Uterus (tissue), 2 donors: ENCODE data around the gene LMO7.

Source experiments
- POLR2A ChIP-seq, 2 donors: fragments of 450-650 bp; IDR thresholded peaks; one replicate each; pipeline ENCODE4 v1.6.1; 2016; ENCODE audit warnings: antibody characterized with exemption in 2 of 2, mild to moderate bottlenecking in 1 of 2, moderate library complexity in 1 of 2
- TF ChIP-seq, protein P1 (sequence below), 4 experiments: fragments of 200-600 bp in 2 of 4; fragments of 450-650 bp in 2 of 4; sonication (generic) in 2 of 4; IDR thresholded peaks; one replicate each; pipeline ENCODE4 v1.5.1; 2016 to 2019; ENCODE audit warnings: antibody characterized with exemption in 4 of 4, mild to moderate bottlenecking in 2 of 4, moderate library complexity in 1 of 4

DNA sequence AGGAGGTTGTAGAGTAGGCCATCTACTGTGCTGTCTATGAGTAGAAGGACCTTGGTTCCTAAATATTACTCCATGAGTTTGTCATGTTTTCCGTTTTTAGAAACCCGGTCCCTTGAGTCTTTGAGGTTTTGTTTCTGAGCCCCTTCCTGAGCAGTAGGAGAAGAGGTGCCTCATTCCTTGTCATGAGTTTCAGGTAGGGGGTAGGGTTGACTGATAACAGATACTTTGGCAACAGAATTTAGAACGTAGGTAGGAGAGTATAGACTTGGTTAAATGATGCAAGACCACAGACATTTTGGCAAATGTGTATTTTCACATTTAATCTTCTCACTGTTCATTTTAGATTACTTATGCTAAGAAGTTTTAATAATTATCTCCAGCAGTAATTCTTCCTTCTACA, 24.6 kb downstream of the LMO7 start:
- TF ChIP-seq, protein P1, sequence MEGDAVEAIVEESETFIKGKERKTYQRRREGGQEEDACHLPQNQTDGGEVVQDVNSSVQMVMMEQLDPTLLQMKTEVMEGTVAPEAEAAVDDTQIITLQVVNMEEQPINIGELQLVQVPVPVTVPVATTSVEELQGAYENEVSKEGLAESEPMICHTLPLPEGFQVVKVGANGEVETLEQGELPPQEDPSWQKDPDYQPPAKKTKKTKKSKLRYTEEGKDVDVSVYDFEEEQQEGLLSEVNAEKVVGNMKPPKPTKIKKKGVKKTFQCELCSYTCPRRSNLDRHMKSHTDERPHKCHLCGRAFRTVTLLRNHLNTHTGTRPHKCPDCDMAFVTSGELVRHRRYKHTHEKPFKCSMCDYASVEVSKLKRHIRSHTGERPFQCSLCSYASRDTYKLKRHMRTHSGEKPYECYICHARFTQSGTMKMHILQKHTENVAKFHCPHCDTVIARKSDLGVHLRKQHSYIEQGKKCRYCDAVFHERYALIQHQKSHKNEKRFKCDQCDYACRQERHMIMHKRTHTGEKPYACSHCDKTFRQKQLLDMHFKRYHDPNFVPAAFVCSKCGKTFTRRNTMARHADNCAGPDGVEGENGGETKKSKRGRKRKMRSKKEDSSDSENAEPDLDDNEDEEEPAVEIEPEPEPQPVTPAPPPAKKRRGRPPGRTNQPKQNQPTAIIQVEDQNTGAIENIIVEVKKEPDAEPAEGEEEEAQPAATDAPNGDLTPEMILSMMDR (IDR thresholded peaks at IDR 0.05), result no peak
- no peak for TF ChIP-seq POLR2A (IDR thresholded peaks at IDR 0.05)
